Epithelial cell of proximal tubule (primary cell): Measurements from ENCODE around the gene CPLX1. TPM values are rescaled to one million over a fixed set of nuclear protein-coding genes. Genes with fewer than 3 reads are reported as not detected.

Experiments used
- DNase-seq: peaks from one replicate; pipeline ENCODE4 v3.0.0-alpha.2; 2011; ENCODE audit warnings: low read depth
- H3K4me3 ChIP-seq: 2 replicates; pipeline ENCODE4 v1.5.1; 2011; ENCODE audit warnings: low read depth, mild to moderate bottlenecking, low read length
- total RNA-seq: library from RNA; depleted of rRNA; stranded (reverse); fragments of >200 nt; gene quantifications from 2 replicates; pipeline ENCODE4 v1.2.3, GENCODE V29; 2015
- TF ChIP-seq, protein P1 (sequence below): conservative IDR thresholded peaks from 2 replicates; pipeline ENCODE4 v1.5.1; 2012; ENCODE audit warnings: low read depth, mild to moderate bottlenecking, low read length

CPLX1 gene
- total RNA-seq, 1 donor from 2014 or later: 0.81 TPM

DNA sequence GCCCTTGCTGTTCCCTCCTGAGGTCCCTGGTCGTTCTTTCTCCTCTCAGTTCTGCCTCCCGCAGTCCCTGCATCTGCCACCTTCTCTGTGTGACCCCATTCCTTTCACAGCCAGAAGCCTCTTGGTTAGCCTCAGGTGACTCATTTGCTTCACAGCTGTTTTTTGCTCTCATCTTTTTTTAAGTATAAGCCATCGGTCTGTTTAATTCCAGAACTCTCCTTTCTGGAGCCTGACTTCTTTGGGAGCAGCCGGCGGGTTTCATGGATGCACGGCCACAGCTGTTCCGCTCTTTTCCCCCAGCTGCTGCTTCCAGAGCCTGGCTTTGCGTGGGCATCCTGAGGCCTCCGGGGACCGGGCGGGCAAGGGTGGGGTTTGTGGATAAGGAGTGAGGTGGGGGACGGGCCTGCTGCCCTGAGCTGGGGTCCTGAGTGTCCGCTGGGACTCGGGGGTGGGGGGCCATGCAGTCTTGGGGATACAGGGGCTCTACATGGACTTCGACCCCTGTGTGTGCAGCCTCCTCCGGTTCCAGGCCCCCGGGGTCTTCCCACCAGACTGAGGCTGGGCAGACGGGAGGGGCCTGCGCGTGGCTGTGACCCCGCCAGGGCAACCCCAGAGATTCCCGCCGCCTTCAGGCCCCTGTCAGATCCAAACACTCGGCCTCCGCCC lies 73.6 kb downstream of the CPLX1 start:
- no peak for DNase-seq
- TF ChIP-seq, protein P1, sequence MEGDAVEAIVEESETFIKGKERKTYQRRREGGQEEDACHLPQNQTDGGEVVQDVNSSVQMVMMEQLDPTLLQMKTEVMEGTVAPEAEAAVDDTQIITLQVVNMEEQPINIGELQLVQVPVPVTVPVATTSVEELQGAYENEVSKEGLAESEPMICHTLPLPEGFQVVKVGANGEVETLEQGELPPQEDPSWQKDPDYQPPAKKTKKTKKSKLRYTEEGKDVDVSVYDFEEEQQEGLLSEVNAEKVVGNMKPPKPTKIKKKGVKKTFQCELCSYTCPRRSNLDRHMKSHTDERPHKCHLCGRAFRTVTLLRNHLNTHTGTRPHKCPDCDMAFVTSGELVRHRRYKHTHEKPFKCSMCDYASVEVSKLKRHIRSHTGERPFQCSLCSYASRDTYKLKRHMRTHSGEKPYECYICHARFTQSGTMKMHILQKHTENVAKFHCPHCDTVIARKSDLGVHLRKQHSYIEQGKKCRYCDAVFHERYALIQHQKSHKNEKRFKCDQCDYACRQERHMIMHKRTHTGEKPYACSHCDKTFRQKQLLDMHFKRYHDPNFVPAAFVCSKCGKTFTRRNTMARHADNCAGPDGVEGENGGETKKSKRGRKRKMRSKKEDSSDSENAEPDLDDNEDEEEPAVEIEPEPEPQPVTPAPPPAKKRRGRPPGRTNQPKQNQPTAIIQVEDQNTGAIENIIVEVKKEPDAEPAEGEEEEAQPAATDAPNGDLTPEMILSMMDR: no peak
- no peak overlapping the region for H3K4me3 ChIP-seq

DNA sequence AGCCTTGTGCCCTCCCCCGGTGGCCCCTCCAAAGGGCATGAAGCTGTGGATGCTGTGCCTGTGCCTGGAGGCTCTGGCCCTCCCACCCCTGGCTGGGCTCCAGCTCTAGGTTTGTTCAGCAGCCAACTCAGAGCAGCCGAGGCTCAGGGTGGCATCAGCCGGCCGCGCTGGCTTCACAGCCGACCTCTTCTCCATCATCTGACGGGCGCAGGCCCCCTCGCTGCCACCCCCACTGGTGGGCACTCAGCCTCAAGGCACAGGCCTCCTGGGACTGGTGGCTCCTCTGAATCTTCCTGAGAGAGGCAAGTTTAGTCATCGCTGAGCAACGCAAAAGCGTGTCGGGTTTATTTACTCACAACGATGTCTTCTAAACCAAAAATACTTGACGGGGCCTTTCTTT lies 74.3 kb downstream of the CPLX1 start:
- no peak for DNase-seq
- TF ChIP-seq, protein P1: no peak

DNA sequence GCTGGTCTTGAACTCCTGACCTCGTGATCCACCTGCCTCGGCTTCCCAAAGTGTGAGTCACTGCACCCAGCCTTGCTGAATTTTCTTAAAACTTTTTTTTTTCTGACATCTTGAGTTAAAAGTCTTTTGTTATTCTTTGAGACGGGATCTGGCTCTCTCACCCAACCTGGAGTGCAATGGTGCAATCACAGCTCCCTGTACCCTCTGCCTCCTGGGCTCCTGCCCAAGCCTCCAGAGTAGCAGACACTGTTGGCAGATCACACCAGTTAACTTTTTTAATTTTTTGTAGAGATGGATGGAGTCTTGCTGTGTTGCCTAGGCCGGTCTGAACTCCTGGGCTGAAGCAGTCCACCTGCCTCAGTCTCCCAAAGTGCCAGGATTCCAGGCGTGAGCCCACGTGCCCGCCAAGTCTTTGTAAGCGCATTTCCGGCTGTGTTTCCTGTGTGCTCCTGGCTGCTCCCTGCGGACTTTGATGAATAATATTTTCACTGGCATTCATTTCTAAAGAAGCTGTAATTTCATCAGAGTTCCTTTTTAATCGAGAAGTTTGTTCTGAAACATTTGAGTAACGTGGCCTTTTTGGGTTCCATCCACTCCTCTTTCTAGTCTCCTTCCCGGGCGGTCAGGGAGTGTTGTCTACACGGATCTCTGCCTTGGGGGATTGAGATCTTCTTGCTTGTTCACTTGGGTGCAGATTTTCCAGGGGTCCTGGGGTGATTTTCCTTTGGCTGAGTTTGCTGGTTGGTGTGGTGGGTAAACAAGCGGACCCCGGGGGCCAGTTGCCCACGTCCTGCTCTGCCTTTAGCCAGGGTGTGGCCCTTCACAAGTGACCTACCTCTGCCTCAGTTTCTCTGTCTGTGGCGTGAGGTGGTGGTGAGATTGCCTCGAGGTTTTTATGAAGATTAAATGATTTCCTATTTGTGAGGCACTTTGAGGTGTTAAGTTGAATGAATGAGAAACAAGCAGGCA lies 75.9 kb downstream of the CPLX1 start:
- no peak for DNase-seq
- TF ChIP-seq, protein P1: no peak
- H3K4me3 ChIP-seq: no peak overlapping the region

More for the DNA sequence above, 74.3 kb downstream of the CPLX1 start:
- H3K4me3 ChIP-seq: no peak overlapping the region

DNA sequence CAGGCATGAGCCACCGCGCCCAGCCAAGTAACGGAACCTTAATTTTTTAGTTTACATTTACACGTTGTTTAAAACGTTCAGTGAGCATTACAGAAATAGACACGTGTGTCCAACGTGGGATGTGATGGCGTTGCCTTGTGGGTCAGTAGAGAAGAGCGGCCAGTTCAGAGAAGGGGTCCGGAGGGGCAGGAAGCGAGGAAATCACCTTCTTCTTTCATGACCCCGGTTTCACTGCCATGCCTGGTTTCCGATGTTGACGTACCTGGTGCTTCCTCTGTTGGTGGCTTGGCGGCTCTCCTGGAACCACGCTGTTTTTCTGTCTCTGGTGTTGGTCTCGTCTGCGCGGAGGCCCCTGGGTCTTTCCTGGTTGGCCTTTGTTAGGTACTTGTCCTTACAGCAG lies 77.5 kb downstream of the CPLX1 start:
- TF ChIP-seq, protein P1: no peak
- DNase-seq: no peak
- no peak overlapping the region for H3K4me3 ChIP-seq

DNA sequence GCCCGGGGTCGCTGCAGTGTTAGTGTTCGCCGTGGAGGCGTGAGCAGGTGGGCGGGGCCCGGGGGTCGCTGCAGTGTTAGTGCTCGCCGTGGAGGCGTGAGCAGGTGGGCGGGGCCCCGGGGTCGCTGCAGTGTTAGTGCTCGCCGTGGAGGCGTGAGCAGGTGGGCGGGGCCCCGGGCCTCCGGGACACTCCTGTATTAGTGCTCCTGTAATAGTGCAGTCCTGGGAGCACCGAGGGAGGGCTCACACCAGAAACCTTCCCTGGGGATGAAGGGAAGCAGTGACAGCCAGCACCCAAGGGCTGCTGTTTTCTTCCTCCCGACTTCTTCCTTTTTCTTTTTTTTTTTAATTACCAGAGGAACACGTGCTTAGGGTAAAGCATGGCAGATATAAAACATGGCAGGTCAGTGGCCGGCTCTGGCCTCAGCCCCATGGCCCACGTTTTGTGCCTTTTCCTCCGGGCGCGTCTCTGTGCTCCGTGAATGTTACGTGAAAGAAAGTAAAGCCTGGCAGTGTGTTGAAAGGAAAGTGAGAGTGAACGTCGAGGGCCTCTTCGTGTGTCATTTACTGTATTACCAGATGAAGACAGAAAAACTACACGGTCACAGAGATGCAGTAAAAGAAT lies 78.3 kb downstream of the CPLX1 start:
- DNase-seq: no peak
- TF ChIP-seq, protein P1: no peak
- no peak overlapping the region for H3K4me3 ChIP-seq

DNA sequence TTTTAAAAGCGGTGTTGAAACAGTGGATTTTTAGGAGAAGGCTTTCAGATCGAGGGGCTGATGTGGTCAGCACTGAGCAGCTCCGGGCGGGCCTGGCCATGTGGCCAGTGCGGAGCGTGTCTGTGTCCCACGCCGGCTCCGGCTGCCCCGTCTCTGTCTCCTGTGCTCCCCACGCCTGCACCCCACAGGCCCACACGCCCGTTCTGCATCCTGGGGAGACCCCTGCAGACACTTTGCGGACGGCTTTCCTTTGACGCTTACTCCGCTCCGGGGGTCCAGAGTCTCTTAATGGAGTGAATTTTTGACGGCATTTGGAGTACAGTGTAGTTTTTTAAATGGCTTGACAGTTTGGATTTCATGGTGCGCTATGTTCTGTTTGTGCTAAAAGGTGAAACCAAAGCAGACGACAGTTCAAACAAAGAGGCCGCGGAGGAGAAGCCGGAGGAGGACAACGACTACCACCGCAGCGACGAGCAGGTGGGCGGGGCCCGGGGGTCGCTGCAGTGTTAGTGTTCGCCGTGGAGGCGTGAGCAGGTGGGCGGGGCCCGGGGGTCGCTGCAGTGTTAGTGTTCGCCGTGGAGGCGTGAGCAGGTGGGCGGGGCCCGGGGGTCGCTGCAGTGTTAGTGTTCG lies 81.6 kb downstream of the CPLX1 start:
- DNase-seq: no peak
- H3K4me3 ChIP-seq: no peak overlapping the region
- TF ChIP-seq, protein P1: no peak
